ENCODE results near the gene SLC16A4. TPM values are rescaled to one million over a fixed set of nuclear protein-coding genes. Genes with fewer than 3 reads are reported as not detected.

The SLC16A4 gene
- total RNA-seq: 1.4 and 1.6 TPM in 2 replicates

GRCh38 chr1:110390692-110391245 is at the start of gene SLC16A4:
Gene SLC16A4, minus strand, starts transcription at chr1:110391026. Its CDS starts 1,703 bp downstream, at chr1:110389323.

DNA sequence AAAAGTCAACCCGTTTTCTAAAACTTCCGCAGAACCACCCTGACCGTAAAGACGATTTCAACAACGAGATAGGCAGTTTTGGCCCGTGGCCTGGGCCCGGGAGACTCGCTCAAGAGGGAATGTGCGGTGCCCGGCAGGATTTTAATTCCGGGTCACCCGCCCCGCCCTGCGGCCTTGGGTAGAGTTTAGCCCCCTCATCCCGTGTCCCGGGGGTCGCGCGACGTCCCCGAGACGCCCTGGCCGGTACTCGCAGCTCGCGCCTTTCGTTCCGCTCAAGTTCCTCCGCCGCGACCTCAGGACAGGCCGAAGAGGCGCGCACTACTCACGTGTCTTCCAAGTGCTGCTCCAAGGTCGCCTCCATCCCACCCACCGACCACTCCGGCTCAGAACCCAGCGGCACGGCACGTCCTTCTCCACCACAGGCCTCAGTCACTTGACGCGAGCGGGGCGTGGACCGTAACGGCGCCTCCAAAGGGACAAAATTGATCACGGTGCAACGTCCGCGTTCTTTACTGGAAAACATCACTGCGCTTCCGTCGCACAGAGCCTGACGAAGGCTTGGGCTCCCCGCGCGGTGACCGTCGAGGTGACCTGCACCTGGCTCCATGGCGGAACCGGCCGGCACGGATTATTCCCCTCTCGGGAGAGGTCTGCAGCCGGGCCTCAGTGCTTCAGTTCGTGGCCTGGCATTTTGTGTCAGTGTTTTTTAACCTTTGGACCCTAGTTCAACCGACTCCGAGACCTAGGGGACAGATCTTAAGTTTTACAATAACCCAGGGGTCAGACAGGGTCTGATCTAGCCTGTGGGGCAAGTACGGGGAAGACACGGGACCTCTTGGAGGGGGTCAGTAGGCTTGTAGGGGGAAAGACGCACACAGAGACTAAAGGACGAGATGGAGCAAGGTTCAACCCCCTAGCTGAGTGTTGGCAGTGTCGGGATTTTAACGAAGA is 16.7 kb upstream of the SLC16A4 start, which contains the start of gene LAMTOR5:
Gene LAMTOR5 (minus strand): TSS at position 435 of the 951 bp plus-strand sequence. CDS start 74 bp downstream, at position 361.

GRCh38 chr1:110338886-110339406 is 51.9 kb downstream of the SLC16A4 start, which contains the start of gene RBM15:
Gene RBM15, plus strand, starts transcription at chr1:110339377. Its CDS starts 29 bp downstream, at chr1:110339406.

Other genes with a start within 250 kb of the SLC16A4 start
- gene SLC6A17, start 240.5 kb downstream of the SLC16A4 start, total RNA-seq: under 0.01 and 0.76 TPM in 2 replicates
- 2.6 and 6.5 TPM in 2 replicates for gene KCNC4, start 180.7 kb downstream of the SLC16A4 start, total RNA-seq
- 44.7 and 45.4 TPM in 2 replicates for gene RBM15, start 51.6 kb downstream of the SLC16A4 start, total RNA-seq
- 60.1 and 71.6 TPM in 2 replicates for gene LAMTOR5, start 16.7 kb upstream of the SLC16A4 start, total RNA-seq
- not detected in 2 replicates for gene PROK1, start 60.1 kb upstream of the SLC16A4 start, total RNA-seq
- not detected in 2 replicates for gene KCNA10, start 128.1 kb upstream of the SLC16A4 start, total RNA-seq
- gene KCNA2, start 215.3 kb upstream of the SLC16A4 start, total RNA-seq: under 0.01 TPM in 1 of 2 replicates, not detected in the other